ENCODE data around the gene ERRFI1.

ERRFI1 gene

GRCh38 chr1:7962636-7963377 is 63.3 kb downstream of the ERRFI1 start:
- peak overlapping the region; percentile 93 for H3K4me3 ChIP-seq (ENCODE audit: control insufficient read depth, low read depth, low read length)
- no peak for TF ChIP-seq CTCF (conservative IDR thresholded peaks at IDR 0.05; ENCODE audit: control insufficient read depth, insufficient read depth, low read depth, low read length)
- no peak for DNase-seq (ENCODE audit: low read depth)

- peak overlapping the region; percentile 93 for H3K4me3 ChIP-seq (ENCODE audit: control insufficient read depth, low read depth, low read length)
- DNase-seq (ENCODE audit: low read depth): no peak
- no peak for TF ChIP-seq CTCF (conservative IDR thresholded peaks at IDR 0.05; ENCODE audit: control insufficient read depth, insufficient read depth, low read depth, low read length)
Measured at GRCh38 chr1:7962014-7962335, 64.1 kb downstream of the ERRFI1 start.
